HG02981 (cell line): ENCODE results near the gene SMYD4.
"Not testable (repeated sequence)": the region's sequence is repeated elsewhere in the genome, so short reads cannot be mapped to it uniquely, and the experiment has no call there.

Experiments
- ATAC-seq: cut with Tn5 transposase; IDR thresholded peaks from one replicate; pipeline ENCODE4 v1.9.1; 2021; ENCODE audit warnings: mild to moderate bottlenecking, moderate library complexity; ENCODE audit not compliant: unreplicated experiment

Gene SMYD4, protein sequence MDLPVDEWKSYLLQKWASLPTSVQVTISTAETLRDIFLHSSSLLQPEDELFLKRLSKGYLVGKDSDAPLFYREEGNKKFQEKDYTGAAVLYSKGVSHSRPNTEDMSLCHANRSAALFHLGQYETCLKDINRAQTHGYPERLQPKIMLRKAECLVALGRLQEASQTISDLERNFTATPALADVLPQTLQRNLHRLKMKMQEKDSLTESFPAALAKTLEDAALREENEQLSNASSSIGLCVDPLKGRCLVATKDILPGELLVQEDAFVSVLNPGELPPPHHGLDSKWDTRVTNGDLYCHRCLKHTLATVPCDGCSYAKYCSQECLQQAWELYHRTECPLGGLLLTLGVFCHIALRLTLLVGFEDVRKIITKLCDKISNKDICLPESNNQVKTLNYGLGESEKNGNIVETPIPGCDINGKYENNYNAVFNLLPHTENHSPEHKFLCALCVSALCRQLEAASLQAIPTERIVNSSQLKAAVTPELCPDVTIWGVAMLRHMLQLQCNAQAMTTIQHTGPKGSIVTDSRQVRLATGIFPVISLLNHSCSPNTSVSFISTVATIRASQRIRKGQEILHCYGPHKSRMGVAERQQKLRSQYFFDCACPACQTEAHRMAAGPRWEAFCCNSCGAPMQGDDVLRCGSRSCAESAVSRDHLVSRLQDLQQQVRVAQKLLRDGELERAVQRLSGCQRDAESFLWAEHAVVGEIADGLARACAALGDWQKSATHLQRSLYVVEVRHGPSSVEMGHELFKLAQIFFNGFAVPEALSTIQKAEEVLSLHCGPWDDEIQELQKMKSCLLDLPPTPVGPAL

DNA sequence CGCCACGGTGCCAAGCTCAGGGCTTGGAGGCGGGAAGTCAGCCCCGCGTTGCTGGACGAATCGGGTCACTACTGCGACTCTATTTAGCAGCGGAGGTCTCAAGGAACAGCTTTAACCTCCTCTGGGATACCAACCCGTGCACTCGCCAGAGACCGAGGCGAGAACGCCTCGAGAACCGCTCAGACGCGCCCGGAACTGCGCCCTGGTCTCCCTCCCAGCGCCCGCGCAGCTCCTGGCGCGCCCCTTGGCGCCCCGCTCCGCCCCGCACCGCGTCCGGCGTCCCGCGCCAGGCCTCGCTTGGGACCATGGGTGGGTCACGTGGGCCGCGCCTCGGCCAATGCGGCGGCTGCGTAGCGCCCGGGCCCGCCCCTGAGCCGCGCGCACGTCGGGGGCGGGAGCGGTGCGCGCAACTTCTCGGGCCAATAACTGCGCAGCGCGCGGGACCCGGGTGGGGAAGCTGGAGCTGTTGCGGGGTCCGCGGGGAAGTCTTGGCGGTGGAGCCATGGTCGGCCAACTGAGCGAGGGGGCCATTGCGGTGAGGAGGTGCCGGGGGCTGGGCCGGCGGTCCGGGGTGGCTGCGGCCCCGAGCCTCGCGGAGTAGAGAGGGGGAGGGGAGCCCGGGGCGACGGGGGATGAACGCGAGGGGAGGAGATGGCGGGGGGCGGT is at the start of gene SMYD4, which contains the start of gene RPA1:
TSS of gene SMYD4 (minus strand) at position 311 of the 666 bp plus-strand sequence. CDS start 1,908 bp downstream, outside the sequence.
TSS of gene RPA1 (plus strand) at position 414 of the 666 bp plus-strand sequence. CDS start at position 503, 89 bp downstream.
- peak; percentile 85 for ATAC-seq

DNA sequence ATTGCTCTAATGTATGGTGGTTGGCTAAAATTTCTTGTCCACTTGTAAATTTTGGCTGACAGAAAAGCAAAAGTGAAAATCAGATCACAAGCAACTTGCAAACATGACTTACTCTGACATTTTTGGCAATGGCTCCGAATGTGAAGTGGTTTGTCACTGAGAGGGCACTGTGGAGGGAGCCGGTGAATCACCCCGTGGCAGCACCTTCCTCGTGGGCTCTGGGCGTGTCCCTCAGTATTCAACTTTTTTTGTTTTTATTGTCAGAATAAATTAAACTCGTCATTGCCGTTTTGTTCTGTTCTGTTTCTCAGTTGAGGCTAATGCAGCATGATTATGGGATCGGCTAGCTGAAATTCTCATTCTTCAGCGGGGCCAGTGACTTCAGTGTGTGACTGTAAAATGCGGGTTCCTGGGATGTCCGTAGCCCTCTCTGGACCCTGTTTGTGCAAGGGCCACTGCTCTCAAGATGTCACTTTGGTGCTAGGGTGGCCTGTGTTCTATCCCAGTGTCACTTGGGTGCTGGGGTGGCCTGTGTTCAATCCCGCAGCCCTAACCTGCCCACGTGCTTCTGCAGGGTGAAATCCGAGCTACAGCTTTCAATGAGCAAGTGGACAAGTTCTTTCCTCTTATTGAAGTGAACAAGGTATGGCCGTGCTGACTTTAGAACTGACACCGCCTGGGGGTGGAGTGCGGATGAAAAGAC is 48.9 kb upstream of the SMYD4 start:
- ATAC-seq: no peak

DNA sequence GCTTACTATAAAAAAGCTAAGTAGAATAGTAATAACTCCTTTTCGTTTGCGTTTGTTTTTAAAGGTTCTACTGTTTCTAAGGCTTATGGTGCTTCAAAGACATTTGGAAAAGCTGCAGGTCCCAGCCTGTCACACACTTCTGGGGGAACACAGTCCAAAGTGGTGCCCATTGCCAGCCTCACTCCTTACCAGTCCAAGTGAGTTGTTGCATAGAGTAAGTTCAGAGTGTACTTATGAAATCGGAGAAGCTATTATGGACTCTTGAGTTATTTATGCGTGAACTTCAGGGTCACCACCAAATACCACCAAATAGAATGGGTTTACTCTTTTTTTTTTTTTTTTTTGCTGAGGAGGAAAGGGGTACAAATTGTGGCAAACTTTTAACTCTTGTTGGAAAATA is 45.9 kb upstream of the SMYD4 start:
- no peak for ATAC-seq

DNA sequence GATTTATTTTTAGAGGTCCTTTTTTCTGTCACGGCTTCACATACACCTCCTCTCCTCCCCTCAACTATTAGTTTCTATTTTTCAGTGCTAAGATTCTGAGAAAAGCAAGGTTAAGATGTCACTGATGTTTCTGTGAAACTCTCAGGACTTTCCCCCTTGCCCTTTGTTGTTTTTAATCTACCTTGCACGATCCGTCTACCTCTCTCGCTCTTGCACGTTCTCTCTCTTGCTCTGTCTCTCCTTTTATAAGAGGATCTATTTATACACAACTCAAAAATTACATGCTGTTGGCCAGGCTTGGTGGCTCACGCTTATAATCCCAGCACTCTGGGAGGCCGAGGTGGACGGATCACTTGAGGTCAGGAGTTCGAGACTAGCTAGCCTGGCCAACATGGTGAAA is 43.7 kb upstream of the SMYD4 start:
- ATAC-seq: no peak

DNA sequence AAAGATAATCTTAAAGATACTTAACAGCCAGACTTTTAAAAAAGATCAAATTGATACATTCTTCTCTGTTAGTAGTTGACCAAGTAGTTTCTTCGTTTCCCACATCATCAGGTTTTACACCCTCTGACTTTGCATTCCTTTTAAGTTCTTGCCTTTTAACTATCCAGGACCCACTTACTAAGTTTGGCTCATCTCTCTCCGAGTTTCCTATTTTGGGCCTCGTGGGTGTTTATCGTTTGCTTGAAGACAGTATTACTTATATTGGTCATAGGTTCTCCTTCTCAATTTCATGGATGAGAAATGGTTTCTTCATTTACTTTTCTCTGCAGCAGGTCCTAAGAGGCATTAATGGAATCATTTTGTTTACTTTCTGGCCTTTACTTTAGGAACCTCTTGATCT is 43.3 kb upstream of the SMYD4 start:
- no peak for ATAC-seq

DNA sequence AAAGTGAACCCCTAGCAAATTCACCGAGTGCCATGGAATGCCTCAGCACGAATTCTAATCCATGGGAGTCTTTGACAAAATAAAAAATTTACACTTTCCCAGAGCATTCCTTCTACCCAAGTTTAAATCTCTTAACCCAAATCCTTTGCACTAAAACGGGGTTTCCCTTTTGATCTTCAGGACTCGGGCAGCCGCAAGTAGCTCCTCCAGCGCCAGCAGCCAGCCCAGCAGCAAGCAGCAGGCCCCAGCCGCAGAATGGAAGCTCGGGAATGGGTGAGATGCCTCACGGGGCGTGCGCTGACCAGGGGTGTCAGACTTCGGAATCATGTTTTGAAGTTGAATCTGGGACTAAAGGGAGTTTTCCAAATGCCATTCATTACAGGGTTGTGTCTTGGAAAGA is 42.6 kb upstream of the SMYD4 start:
- no peak for ATAC-seq

DNA sequence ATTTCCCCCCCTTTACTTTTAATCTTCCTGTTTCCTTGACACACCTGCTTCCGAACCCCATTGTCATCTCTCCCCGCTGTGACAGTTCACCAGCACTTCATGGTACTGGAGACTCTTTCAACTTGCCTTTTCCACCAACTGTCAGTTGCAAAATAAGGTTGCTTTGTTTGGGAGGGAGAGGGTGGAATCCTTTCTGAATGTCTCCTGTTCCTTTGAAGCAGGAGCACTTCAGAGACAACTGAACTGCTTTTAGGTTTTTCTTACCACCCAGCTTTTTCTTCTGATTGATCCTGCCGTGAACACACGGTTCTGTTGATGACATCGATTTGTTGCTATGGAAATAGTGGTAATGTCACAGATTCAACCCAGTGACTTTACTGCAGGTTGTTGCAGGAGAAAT is 42.1 kb upstream of the SMYD4 start:
- no peak for ATAC-seq

DNA sequence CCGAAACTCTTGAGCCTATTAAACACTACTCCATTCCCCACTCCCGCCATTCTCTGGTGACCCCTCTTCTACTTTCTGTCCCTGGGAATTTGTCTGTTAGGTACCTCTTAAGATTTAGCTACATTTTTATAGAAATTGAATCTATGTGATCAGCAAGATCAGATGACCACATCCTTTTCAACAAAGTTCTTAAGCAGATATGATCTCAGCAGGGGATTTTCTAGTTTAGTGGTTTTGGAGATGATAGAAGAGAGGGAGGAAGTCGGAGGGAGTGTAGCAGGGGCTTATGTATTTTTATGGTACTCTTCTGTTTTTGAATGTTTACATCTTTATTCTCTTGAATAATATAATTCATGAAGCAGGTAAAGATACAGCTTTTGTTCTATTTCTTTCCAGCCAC is 40.9 kb upstream of the SMYD4 start:
- no peak for ATAC-seq

DNA sequence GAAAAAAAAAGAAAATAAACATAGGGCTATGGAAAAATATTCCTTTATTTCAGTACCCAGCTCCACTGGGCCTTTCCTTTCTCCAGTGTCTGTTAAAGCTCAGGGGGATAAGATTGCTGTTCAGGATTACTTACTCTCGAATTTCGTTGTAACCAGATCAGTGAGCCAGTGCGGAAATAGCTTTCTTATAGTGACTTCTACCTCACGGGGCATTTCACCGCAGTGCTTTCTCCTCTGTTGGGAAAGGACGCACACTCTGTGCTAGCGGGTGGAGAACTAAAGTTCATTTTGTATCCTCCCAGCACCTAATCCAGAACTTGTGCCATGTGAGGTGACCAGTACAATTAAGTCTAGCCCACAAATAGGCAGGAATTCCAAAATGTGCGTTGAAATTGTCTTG is 38.4 kb upstream of the SMYD4 start:
- no peak for ATAC-seq

DNA sequence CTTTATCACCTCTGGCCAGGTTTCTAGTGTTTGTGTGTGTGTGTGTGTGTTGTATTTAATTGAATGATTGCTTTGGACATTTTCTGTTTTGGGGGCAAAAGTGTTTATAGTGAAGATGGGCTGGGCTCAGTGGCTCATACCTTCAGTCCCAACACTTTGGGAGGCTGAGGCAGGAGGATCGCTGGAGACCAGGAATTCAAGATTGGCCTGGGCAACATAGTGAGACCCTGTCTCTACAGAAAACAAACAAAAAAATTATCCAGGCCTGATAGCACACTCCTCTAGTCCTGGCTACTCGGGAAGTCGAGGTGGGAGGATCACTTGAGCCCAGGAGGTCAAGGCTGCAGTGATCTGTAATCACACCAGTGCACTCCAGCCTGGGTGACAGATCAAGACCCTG is 37.6 kb upstream of the SMYD4 start:
- ATAC-seq: no peak

DNA sequence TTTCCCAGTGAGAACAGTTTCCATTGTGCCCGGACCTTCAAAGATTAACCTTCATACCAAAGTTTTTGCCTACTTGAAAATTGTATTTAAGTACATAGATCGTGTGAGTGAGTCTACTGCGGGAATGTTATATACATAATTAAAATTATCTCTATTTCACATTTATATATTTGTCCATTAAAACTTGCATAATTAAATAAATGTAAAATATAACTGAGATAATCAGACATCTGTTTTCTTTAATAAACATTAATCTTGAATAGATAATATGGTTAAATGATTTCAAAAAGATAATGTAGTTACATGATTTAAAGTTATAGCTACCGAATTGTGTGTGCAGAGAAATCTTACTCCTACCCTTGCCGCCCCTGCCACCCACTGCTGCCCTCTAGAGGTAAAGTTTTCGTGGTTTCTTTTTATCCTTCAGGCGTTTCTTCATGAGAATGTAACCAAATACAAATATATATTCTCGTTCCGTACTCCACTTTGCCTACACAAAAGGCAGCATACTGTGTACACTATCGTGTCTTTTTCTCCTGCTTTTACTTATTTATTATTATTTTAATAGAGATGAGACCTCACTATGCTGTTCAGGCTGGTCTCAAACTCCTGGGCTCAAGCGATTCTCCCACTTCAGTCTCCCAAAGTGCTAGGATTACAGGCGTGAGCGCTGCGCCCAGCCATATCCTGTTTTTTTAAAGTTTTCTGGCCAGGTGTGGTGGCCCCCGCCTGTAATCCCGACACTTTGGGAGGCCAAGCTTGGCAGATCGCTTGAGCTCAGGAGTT is 35.7 kb upstream of the SMYD4 start:
- ATAC-seq: no peak

DNA sequence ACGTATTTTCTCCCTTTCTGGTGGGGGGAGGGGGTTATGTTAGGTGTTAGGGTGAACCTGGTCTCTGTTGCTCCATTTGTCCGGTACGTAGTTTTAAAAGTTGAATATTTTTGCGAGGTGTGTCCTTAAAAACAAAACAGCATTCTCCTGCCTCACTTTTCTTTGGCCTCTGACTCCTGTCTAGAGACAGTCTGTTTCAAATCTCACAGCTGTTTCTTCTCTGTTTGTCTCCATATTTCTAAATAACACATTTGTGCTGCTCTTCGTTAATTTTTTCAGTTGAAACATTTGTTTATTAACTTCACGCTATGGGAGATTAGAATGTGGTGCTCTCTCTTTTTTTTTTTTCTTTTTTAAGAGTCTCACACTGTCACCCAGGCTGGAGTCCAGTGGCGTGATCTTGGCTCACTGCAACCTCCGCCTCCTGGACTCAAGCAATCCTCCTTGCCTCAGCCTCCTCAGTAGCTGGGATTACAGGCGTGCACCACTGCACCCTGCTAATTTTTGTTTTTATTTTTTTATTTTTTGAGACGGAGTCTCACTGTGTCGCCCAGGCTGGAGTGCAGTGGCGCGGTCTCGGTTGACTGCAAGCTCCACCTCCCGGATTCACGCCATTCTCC is 31.8 kb upstream of the SMYD4 start:
- ATAC-seq: no peak

DNA sequence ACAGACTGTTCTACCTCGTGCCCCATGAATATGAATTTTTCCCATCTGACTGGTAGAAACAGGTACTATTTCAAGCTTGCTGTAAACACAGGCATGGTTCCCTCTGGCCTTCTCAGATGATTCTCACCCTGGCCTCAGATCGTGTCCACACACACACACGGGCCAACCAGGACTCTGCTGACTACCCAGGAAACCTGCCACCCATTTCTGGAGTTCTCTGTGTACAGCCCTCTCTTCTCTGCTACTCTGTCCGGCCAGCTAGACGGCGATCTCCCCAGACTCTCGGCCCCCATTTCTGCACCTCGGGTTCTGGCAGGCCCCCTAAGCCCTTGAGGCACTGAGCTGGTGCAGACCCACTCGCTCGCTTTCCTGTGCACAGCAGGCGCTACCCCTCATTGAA is 31.3 kb upstream of the SMYD4 start:
- ATAC-seq: no peak

DNA sequence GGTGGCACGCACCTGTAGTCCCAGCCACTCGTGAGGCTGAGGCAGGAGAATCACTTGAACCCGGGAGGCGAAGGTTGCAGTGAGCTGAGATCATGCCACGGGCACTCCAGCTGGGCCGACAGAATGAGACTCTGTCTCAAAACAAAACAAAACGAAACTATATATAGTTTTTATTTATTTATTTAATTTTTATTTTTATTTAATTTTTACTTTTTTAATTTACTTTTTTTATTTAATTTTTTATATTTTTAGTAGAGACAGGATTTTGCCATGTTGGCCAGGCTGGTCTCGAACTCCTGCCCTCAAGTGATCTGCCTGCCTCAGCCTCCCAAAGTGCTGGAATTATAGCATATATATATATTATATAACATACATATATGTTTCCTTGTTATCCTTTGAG is 26.8 kb upstream of the SMYD4 start:
- ATAC-seq: not testable (repeated sequence)

DNA sequence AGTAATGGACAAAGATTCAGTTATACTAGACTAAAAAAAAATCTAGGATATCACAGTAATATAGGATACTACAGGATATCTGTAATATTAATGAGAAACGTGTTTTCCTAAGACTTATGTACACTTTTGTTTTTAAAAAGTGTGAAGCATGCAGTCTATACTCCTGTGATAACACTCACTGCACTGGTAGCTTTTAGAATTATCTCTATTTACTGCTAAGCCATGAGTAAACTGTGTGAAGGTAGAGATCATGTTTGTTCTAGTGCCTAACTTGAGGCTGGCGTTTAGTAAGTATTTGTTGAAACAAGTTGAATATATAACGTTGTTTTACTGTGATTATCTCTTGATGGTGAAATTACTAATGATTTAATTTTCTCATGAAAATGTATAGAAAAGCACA is 24.0 kb upstream of the SMYD4 start:
- no peak for ATAC-seq

DNA sequence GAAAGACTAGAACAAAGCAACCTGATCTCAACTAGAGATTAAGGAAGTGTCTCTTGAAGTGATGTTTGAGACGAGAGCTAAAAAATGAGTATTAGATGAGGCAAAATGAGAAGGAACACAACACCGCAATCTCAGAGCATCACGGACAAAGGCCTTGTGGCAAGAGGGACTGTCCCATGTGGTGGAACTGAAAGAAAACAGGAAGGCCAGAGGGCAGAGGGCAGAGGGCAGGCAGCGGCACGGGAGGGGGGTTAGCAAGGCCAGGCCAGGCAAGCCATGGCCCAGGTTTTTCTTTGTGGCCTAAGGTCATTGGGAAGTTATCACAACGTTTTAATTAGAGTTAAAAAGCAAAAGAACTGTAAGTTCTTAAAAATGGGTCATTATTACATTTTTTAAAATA is 22.6 kb upstream of the SMYD4 start:
- no peak for ATAC-seq

DNA sequence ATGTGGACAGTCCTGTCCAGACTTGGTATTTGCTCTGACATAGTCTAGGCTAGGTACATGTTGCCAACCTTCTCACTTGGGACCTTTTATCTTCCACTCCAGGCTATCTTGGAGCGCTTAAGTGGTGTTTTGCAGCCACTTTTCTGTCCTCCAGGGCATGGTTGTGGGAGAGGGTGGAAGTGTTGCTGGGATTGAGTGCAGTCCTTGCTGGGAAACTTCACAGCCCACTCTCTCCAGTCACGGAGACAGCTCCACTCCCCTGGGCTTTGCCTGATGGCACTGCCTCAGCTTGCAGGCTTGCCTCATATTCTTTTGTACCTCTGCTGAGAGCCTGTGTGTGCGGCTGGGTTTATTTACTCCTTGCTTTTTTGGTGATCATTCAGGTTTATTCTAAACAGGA is 17.5 kb upstream of the SMYD4 start:
- ATAC-seq: no peak

DNA sequence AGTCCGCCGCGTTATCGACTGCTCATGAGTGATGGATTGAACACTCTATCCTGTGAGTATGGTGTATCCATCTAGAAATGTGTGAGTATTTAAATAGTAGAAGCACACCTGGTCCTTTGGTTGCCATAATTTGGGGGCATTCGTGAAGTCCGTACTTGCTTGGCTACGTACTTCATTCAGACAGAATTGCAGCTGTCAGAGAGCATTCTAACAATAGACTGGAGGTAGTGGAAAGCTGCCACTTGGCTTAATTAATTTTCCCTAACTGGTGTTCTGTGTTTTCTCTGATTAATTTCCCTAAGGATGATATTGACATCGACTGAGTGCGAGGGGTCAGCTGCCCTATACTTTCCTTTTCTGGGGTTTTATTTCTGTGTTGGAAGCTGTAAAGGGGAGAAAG is 14.2 kb upstream of the SMYD4 start:
- ATAC-seq: no peak

DNA sequence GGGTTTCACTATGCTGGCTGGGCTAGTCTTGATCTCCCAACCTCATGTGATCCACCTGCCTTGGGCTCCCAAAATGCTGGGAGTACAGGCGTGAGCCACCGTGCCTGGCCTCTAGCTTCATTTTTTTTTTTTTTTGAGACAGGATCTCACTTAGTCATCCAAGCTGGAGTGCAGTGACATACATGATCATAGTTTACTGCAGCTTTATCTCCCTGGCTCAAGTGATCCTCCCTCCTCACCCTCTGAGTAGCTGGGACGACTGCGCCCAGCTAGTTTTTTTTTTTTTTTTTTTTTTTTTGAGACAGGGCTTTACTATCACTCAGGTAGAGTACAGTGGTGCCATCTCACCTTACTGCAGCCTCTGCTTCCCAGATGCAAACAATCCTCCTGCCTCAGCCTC is 9.8 kb upstream of the SMYD4 start:
- no peak for ATAC-seq
